Measurements from ENCODE around the gene PRODH2. TPM values are rescaled to one million over a fixed set of nuclear protein-coding genes. Genes with fewer than 3 reads are reported as not detected.
A peak's percentile ranks its signal among the peaks of the same experiment; 100 is the strongest.

PRODH2 gene
- total RNA-seq, 1 donor from 2014 or later = 11.5 TPM

DNA sequence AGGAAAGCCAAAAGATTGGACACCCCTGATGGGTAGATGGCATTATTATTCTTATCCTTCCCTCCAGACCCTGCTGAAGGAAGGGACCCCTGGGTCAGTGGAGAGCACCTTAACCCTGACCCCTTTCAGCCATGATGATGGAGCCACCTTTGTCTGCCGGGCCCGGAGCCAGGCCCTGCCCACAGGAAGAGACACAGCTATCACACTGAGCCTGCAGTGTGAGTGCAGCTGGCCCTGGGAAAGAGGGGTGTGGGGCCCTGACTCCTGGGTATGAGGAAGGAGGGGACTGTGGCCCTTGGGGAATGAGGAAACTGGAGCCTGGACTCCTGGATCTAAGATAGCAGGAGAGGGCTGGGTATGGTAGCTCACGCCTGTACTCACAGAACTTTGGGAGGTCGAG is 46.8 kb upstream of the PRODH2 start:
- DNase-seq (ENCODE audit: extremely low spot score, unreplicated experiment) = no peak
- Mint-ChIP-seq H3K4me1 (ENCODE audit: unreplicated experiment) (peaks cover 18% of the 10 kb centered on the region), H3K4me3 (no peak overlapping the region), H3K36me3 (no peaks in the 10 kb centered on the region), H3K27me3 (peaks cover 72% of the 10 kb centered on the region), H3K9me3 (no peaks in the 10 kb centered on the region), H3K27ac (no peak overlapping the region)
- TF ChIP-seq, protein P1, sequence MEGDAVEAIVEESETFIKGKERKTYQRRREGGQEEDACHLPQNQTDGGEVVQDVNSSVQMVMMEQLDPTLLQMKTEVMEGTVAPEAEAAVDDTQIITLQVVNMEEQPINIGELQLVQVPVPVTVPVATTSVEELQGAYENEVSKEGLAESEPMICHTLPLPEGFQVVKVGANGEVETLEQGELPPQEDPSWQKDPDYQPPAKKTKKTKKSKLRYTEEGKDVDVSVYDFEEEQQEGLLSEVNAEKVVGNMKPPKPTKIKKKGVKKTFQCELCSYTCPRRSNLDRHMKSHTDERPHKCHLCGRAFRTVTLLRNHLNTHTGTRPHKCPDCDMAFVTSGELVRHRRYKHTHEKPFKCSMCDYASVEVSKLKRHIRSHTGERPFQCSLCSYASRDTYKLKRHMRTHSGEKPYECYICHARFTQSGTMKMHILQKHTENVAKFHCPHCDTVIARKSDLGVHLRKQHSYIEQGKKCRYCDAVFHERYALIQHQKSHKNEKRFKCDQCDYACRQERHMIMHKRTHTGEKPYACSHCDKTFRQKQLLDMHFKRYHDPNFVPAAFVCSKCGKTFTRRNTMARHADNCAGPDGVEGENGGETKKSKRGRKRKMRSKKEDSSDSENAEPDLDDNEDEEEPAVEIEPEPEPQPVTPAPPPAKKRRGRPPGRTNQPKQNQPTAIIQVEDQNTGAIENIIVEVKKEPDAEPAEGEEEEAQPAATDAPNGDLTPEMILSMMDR (conservative IDR thresholded peaks at IDR 0.05) = no peak

DNA sequence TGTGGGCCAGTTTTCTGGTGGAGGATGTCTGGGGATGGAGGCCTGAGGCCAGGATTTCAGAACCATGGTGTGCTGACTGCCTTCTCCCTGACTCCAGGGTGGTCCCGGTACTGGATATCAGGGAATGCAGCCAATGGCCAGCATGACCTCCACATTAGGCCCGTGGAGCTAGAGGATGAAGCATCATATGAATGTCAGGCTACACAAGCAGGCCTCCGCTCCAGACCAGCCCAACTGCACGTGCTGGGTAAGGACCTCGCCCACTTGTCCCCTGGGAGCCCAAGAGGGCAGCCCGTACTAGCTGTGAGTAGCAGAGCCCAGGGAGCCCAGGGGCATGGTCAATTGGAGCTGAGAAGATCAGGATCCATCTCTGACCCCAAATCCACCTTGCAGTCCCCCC is 45.7 kb upstream of the PRODH2 start:
- Mint-ChIP-seq H3K9me3 (no peaks in the 10 kb centered on the region), H3K27me3 (peaks cover 76% of the 10 kb centered on the region), H3K36me3 (no peaks in the 10 kb centered on the region), H3K27ac (no peak overlapping the region), H3K4me1 (ENCODE audit: unreplicated experiment) (peaks cover 19% of the 10 kb centered on the region), H3K4me3 (peak overlapping the region; percentile 35)
- TF ChIP-seq, protein P1 (conservative IDR thresholded peaks at IDR 0.05) = no peak
- DNase-seq (ENCODE audit: extremely low spot score, unreplicated experiment) = no peak

DNA sequence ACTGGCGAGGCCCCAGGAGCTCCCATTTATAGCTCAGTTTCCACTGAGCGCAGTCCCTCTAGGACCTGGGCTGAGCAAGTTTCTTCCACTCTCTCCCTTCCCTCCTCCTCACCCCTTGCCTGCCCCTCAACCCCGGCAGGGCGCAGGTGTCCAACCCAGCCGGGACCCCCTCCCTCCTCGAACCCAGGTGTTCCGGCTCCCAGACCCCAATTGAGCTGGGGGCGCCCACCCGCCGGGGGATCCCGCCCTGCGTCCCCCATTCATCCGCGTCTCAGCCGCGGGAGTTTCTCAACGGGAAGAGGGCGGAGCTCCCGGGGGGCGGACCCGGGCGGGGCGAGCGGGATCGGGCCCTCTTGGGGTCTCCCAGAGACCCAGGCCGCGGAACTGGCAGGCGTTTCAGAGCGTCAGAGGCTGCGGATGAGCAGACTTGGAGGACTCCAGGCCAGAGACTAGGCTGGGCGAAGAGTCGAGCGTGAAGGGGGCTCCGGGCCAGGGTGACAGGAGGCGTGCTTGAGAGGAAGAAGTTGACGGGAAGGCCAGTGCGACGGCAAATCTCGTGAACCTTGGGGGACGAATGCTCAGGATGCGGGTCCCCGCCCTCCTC is 44.0 kb upstream of the PRODH2 start, which contains the start of gene KIRREL2:
KIRREL2 (plus strand) TSS at position 366 of the 604 bp plus-strand sequence; CDS start at position 575, 209 bp downstream.
- no peak for DNase-seq (ENCODE audit: extremely low spot score, unreplicated experiment)
- Mint-ChIP-seq H3K4me1 (ENCODE audit: unreplicated experiment) (peaks cover 19% of the 10 kb centered on the region), H3K9me3 (no peaks in the 10 kb centered on the region), H3K36me3 (no peaks in the 10 kb centered on the region), H3K4me3 (peak within 1 kb of the TSS; percentile 80), H3K27me3 (peaks cover 85% of the 10 kb centered on the region), H3K27ac (no peak within 1 kb of the TSS)
- TF ChIP-seq, protein P1 (conservative IDR thresholded peaks at IDR 0.05) = no peak

DNA sequence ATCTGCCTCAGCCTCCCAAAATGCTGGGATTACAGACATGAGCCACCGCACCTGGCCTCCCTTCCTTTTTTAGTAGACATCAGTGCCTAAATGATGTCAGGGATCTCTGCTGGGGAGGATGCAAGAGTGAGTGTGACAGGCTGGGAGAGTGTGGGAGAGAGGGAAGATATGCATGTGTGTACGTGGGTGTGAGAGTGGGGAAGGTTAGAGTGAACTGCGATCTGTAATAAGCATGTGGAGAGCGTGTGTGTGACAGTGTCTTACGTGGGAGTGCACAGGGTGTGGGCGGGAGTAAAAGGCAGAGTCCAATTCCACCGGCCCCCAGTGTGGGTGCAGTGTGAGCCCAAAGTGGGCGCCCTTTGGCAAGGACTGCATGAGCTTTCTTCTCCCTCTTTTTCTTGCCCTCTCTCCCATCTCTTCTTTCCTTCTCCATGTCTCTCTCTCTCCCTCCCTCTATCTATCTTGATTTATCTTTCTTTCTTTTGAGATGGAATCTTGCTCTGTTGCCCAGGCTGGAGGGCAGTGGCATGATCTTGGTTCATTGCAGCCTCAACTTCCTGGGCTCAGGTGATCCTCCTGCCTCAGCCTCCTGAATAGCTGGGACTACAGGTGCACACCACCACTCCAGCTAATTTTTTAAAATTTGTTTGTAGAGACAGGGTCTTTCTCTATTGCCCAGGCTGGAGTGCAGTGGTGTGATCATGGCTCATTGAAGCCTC is 40.6 kb upstream of the PRODH2 start:
- Mint-ChIP-seq H3K4me1 (ENCODE audit: unreplicated experiment) (peaks cover 12% of the 10 kb centered on the region), H3K36me3 (no peaks in the 10 kb centered on the region), H3K9me3 (no peaks in the 10 kb centered on the region), H3K27ac (no peak overlapping the region), H3K4me3 (no peak overlapping the region), H3K27me3 (peaks cover 75% of the 10 kb centered on the region)
- DNase-seq (ENCODE audit: extremely low spot score, unreplicated experiment) = no peak
- TF ChIP-seq, protein P1 (conservative IDR thresholded peaks at IDR 0.05) = no peak

DNA sequence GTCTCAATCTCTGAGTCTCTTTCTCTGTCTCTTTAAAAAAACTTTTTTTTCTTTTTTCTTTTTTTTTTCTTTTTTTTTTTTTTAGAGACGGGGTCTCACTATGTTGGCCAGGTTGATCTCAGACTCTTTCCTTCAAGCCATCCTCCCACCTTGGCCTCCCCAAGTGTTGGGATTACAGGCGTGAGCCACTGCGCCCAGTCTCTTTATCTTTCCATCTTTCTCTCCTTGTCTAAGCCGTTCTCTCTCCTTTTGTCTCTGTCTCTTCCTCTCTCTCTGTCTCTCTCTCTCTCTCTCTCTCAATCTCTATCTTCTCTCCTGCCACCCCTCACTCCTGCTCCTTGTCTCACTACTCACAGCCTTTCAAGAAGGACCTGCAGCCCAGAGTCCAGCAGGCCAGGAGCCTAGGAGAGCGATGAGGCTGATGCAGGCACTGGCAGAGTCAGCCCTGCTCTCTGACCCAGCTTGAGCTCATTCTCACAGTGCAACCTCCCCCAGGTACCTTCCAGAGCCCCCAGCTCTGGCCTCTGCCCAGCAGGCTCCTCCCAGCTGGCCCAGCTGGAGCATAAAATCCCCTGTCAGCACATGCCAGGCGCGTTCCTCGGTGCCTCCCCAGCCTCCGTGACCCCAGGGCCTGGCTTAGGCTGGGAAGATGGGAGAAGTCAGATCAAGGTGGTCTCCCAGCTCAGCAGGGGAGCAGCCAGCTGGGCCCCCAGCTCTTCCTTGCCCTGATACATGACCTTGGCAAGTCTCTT is 39.6 kb upstream of the PRODH2 start, which contains the start of gene NPHS1:
NPHS1 (minus strand) TSS at position 476 of the 752 bp plus-strand sequence. CDS start 667 bp downstream, outside the sequence.
- Mint-ChIP-seq H3K27me3 (peaks cover 74% of the 10 kb centered on the region), H3K36me3 (no peaks in the 10 kb centered on the region), H3K4me1 (ENCODE audit: unreplicated experiment) (peaks cover 12% of the 10 kb centered on the region), H3K9me3 (no peaks in the 10 kb centered on the region), H3K4me3 (no peak within 1 kb of the TSS), H3K27ac (no peak within 1 kb of the TSS)
- TF ChIP-seq, protein P1 (conservative IDR thresholded peaks at IDR 0.05) = no peak
- no peak for DNase-seq (ENCODE audit: extremely low spot score, unreplicated experiment)
